HEK293 (cell line): Measurements from ENCODE around the gene TBX1.

Experiments
- CTCF ChIA-PET: fragments of 350-600 bp; formaldehyde crosslinking; extraction: SDS; loops from one replicate; lab custom pipeline; 2021; ENCODE audit warnings: antibody characterized with exemption; lab: Yijun Ruan, JAX
- POLR2A ChIA-PET: fragments of 300-600 bp; formaldehyde crosslinking; extraction: SDS; loops from one replicate; lab custom pipeline; 2020; ENCODE audit warnings: antibody characterized with exemption, inconsistent platforms; lab: Yijun Ruan, JAX
- H3K27ac ChIP-seq: fragments of 200-500 bp; sonication (Bioruptor generic); 2 replicates; pipeline ENCODE4 v1.5.1; 2014; ENCODE audit warnings: low read depth, low read length, control low read depth, inconsistent platforms; ENCODE audit errors: extremely low read depth
- H3K36me3 ChIP-seq, 2 experiments: fragments of 200-500 bp in 1 of 2; sonication (Bioruptor generic) in 1 of 2; 1 replicate in 1 of 2; 2 replicates in 1 of 2; pipeline ENCODE4 v1.5.1; 2014 to 2017; ENCODE audit warnings: inconsistent platforms in 2 of 2, low read length in 2 of 2; ENCODE audit not compliant: control insufficient read depth in 2 of 2, insufficient read depth in 1 of 2
- H3K4me1 ChIP-seq: fragments of 200-500 bp; sonication (Bioruptor generic); 2 replicates; pipeline ENCODE4 v1.5.1; 2014; ENCODE audit warnings: mild to moderate bottlenecking, low read length, inconsistent platforms; ENCODE audit not compliant: control insufficient read depth, insufficient read depth
- H3K4me3 ChIP-seq: 2 replicates; pipeline ENCODE4 v1.5.1; 2011; ENCODE audit warnings: low read depth, mild to moderate bottlenecking, control low read depth, low read length, moderate library complexity
- H3K9me3 ChIP-seq: fragments of 200-500 bp; sonication (Bioruptor generic); 2 replicates; pipeline ENCODE4 v1.5.1; 2014; ENCODE audit warnings: low read depth, low read length, inconsistent platforms; ENCODE audit not compliant: control insufficient read depth, insufficient read depth
- KLF10 ChIP-seq: fragments of 450-650 bp; IDR thresholded peaks from 2 replicates; pipeline ENCODE4 v1.5.1; 2018; ENCODE audit warnings: missing biosample characterization, mild to moderate bottlenecking, missing genetic modification characterization
- ZBTB21 ChIP-seq: fragments of 450-650 bp; formaldehyde crosslinking; IDR thresholded peaks from 2 replicates; pipeline ENCODE4 v1.5.1; 2017; ENCODE audit warnings: missing biosample characterization, missing genetic modification characterization
- ZBTB48 ChIP-seq: fragments of 450-650 bp; formaldehyde crosslinking; IDR thresholded peaks from 2 replicates; pipeline ENCODE4 v1.5.1; 2016; ENCODE audit warnings: missing biosample characterization, missing genetic modification characterization
- ZNF121 ChIP-seq: fragments of 450-650 bp; formaldehyde crosslinking; IDR thresholded peaks from 2 replicates; pipeline ENCODE4 v1.5.1; 2016; ENCODE audit warnings: missing biosample characterization, missing genetic modification characterization
- ZNF133 ChIP-seq: fragments of 450-650 bp; formaldehyde crosslinking; IDR thresholded peaks from 2 replicates; pipeline ENCODE4 v1.5.1; 2016; ENCODE audit warnings: missing biosample characterization, missing genetic modification characterization
- ZNF184 ChIP-seq: fragments of 450-650 bp; IDR thresholded peaks from 2 replicates; pipeline ENCODE4 v1.5.1; 2018; ENCODE audit warnings: missing biosample characterization, mild to moderate bottlenecking, missing genetic modification characterization
- ZNF266 ChIP-seq: fragments of 450-650 bp; formaldehyde crosslinking; IDR thresholded peaks from 2 replicates; pipeline ENCODE4 v1.5.1; 2016; ENCODE audit warnings: missing biosample characterization, missing genetic modification characterization, low read depth
- ZNF280C ChIP-seq: fragments of 450-650 bp; formaldehyde crosslinking; IDR thresholded peaks from 2 replicates; pipeline ENCODE4 v1.5.1; 2016; ENCODE audit warnings: missing biosample characterization, missing genetic modification characterization
- ZNF416 ChIP-seq: fragments of 450-650 bp; formaldehyde crosslinking; IDR thresholded peaks from 2 replicates; pipeline ENCODE4 v1.5.1; 2016; ENCODE audit warnings: missing biosample characterization, missing genetic modification characterization
- ZNF654 ChIP-seq: fragments of 450-650 bp; formaldehyde crosslinking; IDR thresholded peaks from 2 replicates; pipeline ENCODE4 v1.5.1; 2016; ENCODE audit warnings: low read depth, missing biosample characterization, missing genetic modification characterization
- ZNF785 ChIP-seq: fragments of 450-650 bp; formaldehyde crosslinking; IDR thresholded peaks from 2 replicates; pipeline ENCODE4 v1.5.1; 2016; ENCODE audit warnings: missing biosample characterization, missing genetic modification characterization
- TF ChIP-seq, protein P1 (sequence below): fragments of 450-650 bp; formaldehyde crosslinking; IDR thresholded peaks from 2 replicates; pipeline ENCODE4 v1.5.1; 2017; ENCODE audit warnings: missing biosample characterization, missing genetic modification characterization
- TF ChIP-seq, protein P2 (sequence below): fragments of 450-650 bp; formaldehyde crosslinking; conservative IDR thresholded peaks from 2 replicates; pipeline ENCODE4 v1.5.1; 2016; ENCODE audit warnings: low read depth, missing biosample characterization, missing genetic modification characterization
- TF ChIP-seq, protein P3 (sequence below): fragments of 450-650 bp; formaldehyde crosslinking; conservative IDR thresholded peaks from 2 replicates; pipeline ENCODE4 v1.5.1; 2016; ENCODE audit warnings: low read depth, missing biosample characterization, missing genetic modification characterization

TBX1 gene

GRCh38 chr22:19748139-19748538 lies 12.4 kb upstream of the TBX1 start:
- Histone ChIP-seq H3K36me3 (no peaks in the 10 kb centered on the region), H3K9me3 (no peaks in the 10 kb centered on the region), H3K27ac (no peak overlapping the region)
- POLR2A ChIA-PET, result no interaction called here
- TF ChIP-seq ZNF121 (tag by site-specific recombination) (no peak), ZBTB21 (tag by site-specific recombination) (no peak), ZNF266 (tag by site-specific recombination) (no peak), ZNF280C (tag by site-specific recombination) (no peak), ZNF184 (no peak), ZNF785 (tag by site-specific recombination) (no peak), ZBTB48 (no peak), KLF10 (tag by site-specific recombination) (no peak), ZNF654 (tag by site-specific recombination) (no peak), ZNF416 (tag by site-specific recombination) (no peak), ZNF133 (tag by site-specific recombination) (no peak)
- TF ChIP-seq, protein P1, sequence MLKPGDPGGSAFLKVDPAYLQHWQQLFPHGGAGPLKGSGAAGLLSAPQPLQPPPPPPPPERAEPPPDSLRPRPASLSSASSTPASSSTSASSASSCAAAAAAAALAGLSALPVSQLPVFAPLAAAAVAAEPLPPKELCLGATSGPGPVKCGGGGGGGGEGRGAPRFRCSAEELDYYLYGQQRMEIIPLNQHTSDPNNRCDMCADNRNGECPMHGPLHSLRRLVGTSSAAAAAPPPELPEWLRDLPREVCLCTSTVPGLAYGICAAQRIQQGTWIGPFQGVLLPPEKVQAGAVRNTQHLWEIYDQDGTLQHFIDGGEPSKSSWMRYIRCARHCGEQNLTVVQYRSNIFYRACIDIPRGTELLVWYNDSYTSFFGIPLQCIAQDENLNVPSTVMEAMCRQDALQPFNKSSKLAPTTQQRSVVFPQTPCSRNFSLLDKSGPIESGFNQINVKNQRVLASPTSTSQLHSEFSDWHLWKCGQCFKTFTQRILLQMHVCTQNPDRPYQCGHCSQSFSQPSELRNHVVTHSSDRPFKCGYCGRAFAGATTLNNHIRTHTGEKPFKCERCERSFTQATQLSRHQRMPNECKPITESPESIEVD (tag by site-specific recombination), result no peak
- TF ChIP-seq, protein P2, sequence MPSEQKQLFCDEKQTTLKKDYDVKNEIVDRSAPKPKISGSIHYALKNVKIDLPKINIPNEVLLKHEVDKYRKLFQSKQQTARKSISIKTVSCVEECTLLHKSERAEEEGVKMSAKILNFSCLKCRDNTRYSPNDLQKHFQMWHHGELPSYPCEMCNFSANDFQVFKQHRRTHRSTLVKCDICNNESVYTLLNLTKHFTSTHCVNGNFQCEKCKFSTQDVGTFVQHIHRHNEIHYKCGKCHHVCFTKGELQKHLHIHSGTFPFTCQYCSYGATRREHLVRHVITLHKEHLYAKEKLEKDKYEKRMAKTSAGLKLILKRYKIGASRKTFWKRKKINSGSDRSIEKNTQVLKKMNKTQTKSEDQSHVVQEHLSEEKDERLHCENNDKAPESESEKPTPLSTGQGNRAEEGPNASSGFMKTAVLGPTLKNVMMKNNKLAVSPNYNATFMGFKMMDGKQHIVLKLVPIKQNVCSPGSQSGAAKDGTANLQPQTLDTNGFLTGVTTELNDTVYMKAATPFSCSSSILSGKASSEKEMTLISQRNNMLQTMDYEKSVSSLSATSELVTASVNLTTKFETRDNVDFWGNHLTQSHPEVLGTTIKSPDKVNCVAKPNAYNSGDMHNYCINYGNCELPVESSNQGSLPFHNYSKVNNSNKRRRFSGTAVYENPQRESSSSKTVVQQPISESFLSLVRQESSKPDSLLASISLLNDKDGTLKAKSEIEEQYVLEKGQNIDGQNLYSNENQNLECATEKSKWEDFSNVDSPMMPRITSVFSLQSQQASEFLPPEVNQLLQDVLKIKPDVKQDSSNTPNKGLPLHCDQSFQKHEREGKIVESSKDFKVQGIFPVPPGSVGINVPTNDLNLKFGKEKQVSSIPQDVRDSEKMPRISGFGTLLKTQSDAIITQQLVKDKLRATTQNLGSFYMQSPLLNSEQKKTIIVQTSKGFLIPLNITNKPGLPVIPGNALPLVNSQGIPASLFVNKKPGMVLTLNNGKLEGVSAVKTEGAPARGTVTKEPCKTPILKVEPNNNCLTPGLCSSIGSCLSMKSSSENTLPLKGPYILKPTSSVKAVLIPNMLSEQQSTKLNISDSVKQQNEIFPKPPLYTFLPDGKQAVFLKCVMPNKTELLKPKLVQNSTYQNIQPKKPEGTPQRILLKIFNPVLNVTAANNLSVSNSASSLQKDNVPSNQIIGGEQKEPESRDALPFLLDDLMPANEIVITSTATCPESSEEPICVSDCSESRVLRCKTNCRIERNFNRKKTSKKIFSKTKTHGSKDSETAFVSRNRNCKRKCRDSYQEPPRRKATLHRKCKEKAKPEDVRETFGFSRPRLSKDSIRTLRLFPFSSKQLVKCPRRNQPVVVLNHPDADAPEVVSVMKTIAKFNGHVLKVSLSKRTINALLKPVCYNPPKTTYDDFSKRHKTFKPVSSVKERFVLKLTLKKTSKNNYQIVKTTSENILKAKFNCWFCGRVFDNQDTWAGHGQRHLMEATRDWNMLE, result no peak
- TF ChIP-seq, protein P3, sequence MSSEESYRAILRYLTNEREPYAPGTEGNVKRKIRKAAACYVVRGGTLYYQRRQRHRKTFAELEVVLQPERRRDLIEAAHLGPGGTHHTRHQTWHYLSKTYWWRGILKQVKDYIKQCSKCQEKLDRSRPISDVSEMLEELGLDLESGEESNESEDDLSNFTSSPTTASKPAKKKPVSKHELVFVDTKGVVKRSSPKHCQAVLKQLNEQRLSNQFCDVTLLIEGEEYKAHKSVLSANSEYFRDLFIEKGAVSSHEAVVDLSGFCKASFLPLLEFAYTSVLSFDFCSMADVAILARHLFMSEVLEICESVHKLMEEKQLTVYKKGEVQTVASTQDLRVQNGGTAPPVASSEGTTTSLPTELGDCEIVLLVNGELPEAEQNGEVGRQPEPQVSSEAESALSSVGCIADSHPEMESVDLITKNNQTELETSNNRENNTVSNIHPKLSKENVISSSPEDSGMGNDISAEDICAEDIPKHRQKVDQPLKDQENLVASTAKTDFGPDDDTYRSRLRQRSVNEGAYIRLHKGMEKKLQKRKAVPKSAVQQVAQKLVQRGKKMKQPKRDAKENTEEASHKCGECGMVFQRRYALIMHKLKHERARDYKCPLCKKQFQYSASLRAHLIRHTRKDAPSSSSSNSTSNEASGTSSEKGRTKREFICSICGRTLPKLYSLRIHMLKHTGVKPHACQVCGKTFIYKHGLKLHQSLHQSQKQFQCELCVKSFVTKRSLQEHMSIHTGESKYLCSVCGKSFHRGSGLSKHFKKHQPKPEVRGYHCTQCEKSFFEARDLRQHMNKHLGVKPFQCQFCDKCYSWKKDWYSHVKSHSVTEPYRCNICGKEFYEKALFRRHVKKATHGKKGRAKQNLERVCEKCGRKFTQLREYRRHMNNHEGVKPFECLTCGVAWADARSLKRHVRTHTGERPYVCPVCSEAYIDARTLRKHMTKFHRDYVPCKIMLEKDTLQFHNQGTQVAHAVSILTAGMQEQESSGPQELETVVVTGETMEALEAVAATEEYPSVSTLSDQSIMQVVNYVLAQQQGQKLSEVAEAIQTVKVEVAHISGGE (tag by site-specific recombination), result no peak
- TF ChIP-seq, all 188 proteins: peak for 0
- CTCF ChIA-PET, result interaction anchor here (1.4 to 4.4 kb wide), 2 partner anchors 17 to 162 kb away, joined by 13 to 19 read pairs; no protein-coding TSS in a partner anchor
- H3K4me1 ChIP-seq, result no peaks in the 10 kb centered on the region
- no peak overlapping the region for H3K4me3 ChIP-seq
